Adipocyte (in vitro differentiated cells): ENCODE results near the gene SLC39A11.
"Not testable (repeated sequence)": the region's sequence is repeated elsewhere in the genome, so short reads cannot be mapped to it uniquely, and the experiment has no call there.

Experiments used
- DNase-seq: peaks from one replicate; pipeline ENCODE4 v3.0.0-alpha.2; 2015; ENCODE audit warnings: low read depth
- H3K27me3 ChIP-seq: replicated peaks from 2 replicates; pipeline ENCODE4 v1.7.0; 2013; ENCODE audit warnings: mild to moderate bottlenecking, low read length, moderate library complexity; ENCODE audit not compliant: control insufficient read depth, insufficient read depth
- H3K36me3 ChIP-seq: 2 replicates; pipeline ENCODE4 v1.7.0; 2013; ENCODE audit warnings: low read length, mild to moderate bottlenecking, moderate library complexity; ENCODE audit not compliant: control insufficient read depth, insufficient read depth, severe bottlenecking
- H3K4me1 ChIP-seq: 2 replicates; pipeline ENCODE4 v1.7.0; 2013; ENCODE audit warnings: mild to moderate bottlenecking, low read length, moderate library complexity; ENCODE audit not compliant: control insufficient read depth, insufficient read depth
- H3K4me3 ChIP-seq: 2 replicates; pipeline ENCODE4 v1.7.0; 2013; ENCODE audit warnings: mild to moderate bottlenecking, low read length, moderate library complexity
- H3K9ac ChIP-seq: 2 replicates; pipeline ENCODE4 v1.7.0; 2013; ENCODE audit warnings: mild to moderate bottlenecking, low read length, moderate library complexity
- H3K9me3 ChIP-seq: 2 replicates; pipeline ENCODE4 v1.7.0; 2013; ENCODE audit warnings: mild to moderate bottlenecking, low read length, moderate library complexity; ENCODE audit not compliant: control insufficient read depth

SLC39A11 gene

DNA sequence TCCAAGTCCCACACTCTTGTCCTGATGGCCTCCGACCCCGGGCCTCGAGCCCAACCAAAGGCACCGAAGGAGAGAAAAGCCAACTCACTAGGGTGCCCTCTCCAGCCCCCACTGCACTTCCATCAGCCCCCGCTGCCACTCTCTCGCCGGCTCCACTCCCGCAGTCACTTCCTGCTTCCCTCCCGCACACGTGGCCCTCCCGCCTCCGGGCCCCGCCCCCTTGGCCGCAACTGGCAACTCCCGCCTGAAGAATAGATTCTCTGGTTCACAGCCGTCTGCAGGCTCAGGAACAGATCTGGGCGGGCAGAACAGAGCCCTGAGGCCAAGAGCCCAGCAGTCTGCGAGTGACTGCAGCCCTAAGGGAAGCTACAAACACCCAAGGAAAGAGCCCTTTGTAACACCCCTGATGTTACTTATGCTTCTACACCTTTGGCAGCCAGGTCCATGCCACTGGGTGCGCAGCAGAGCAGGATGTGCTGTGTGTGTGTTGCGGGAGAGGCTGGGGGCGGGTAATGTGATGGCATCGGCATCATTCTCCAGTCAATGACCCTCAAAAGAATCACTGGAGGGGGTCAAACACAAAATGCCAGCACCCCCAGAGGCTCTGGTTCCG, at the start of gene SLC39A11:
Gene SLC39A11, minus strand, starts transcription at position 166 of the 613 bp plus-strand sequence. CDS start 3,924 bp downstream, outside the sequence.
- Histone ChIP-seq H3K36me3 (no peaks in the 10 kb centered on the region), H3K4me3 (peak within 1 kb of the TSS; percentile 82), H3K9me3 (no peaks in the 10 kb centered on the region), H3K9ac (peak within 1 kb of the TSS; percentile 78), H3K4me1 (peaks cover 21% of the 10 kb centered on the region), H3K27me3 (no peaks in the 10 kb centered on the region)
- peak; percentile 96 for DNase-seq

GRCh38 chr17:73141411-73141810, 48.9 kb upstream of the SLC39A11 start:
- Histone ChIP-seq H3K9me3 (peaks cover 4% of the 10 kb centered on the region), H3K36me3 (no peaks in the 10 kb centered on the region), H3K27me3 (peaks cover 30% of the 10 kb centered on the region), H3K9ac (no peak overlapping the region), H3K4me1 (no peaks in the 10 kb centered on the region), H3K4me3 (no peak overlapping the region)
- DNase-seq: no peak

DNA sequence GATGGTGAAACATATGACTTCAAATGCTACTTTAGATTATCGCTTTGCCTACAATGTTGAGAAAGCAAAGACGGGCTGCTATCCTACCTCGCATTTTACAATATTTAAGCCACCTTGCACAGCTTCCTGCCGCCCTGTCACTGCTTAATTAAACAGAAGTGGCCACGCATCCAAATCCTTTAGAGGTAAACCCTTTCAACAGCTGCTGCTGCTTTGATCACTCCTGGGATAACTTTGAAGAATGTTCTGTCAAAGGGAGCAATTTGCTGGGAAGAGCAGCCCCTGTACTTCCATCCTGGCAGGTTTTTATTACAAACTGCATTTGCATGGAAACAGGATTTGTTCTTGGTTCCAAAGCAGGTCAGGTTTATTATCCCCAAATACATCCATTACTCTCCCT, 48.1 kb upstream of the SLC39A11 start:
- no peak overlapping the region for H3K4me3 ChIP-seq
- H3K9ac ChIP-seq: no peak overlapping the region
- H3K27me3 ChIP-seq: peaks cover 26% of the 10 kb centered on the region
- H3K4me1 ChIP-seq: no peaks in the 10 kb centered on the region
- H3K36me3 ChIP-seq: no peaks in the 10 kb centered on the region
- DNase-seq: no peak
- peaks cover 4% of the 10 kb centered on the region for H3K9me3 ChIP-seq

- Histone ChIP-seq H3K4me1 (no peaks in the 10 kb centered on the region), H3K4me3 (no peak overlapping the region), H3K9me3 (no peaks in the 10 kb centered on the region), H3K9ac (no peak overlapping the region), H3K36me3 (no peaks in the 10 kb centered on the region), H3K27me3 (peaks cover 23% of the 10 kb centered on the region)
- DNase-seq: no peak
Observed at GRCh38 chr17:73139296-73139695, 46.8 kb upstream of the SLC39A11 start.

DNA sequence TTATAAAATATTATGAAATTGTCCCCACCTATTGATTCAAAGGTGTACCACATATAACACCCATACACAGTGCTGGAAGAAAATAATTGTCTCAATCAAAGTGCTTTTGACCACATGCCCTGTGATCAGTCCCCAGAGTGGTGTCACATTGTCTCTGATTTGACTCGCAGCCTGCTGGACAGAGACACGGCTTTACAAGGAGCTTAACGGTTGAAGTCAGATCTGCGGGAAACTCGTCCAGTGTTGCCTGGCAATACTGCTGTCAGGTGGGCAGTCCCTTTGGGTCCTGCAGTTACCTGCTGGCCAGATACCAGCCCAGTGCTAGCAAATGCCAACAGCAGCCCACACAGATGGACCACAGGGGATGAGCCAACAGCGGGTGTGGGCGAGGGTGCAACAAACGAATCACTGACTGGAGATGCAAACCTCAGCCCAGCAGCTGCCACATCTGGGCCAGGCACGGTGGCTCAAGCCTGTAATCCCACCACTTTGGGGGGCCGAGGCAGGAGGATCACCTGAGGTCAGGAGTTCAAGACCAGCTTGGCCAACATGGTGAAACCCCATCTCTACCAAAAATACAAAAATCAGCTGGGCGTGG, 46.2 kb upstream of the SLC39A11 start:
- Histone ChIP-seq H3K9me3 (no peaks in the 10 kb centered on the region), H3K9ac (no peak overlapping the region), H3K4me3 (no peak overlapping the region), H3K4me1 (no peaks in the 10 kb centered on the region), H3K27me3 (peaks cover 23% of the 10 kb centered on the region), H3K36me3 (no peaks in the 10 kb centered on the region)
- DNase-seq: no peak

DNA sequence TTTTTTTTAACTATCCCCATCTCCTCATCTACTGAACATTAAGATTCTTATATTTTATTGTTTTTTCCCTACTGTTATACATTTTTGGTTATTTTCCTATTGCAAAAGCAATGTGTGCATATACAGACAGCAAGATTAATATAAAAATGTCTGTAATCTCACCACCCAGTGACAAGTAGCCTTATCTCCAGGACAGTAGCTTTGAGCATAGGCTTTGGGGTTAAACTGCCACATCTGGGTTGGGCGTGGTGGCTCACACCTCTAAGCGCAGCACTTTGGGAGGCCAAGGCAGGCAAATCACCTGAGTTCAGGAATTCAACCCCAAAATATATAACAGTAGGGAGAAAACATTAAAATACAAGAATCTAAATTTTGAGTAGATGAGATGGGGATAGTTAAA, 44.9 kb upstream of the SLC39A11 start:
- no peaks in the 10 kb centered on the region for H3K4me1 ChIP-seq
- peaks cover 23% of the 10 kb centered on the region for H3K27me3 ChIP-seq
- no peak overlapping the region for H3K4me3 ChIP-seq
- DNase-seq: no peak
- no peaks in the 10 kb centered on the region for H3K36me3 ChIP-seq
- no peak overlapping the region for H3K9ac ChIP-seq
- H3K9me3 ChIP-seq: no peaks in the 10 kb centered on the region

GRCh38 chr17:73135766-73136165, 43.3 kb upstream of the SLC39A11 start:
- Histone ChIP-seq H3K9me3 (no peaks in the 10 kb centered on the region), H3K9ac (no peak overlapping the region), H3K4me1 (no peaks in the 10 kb centered on the region), H3K36me3 (no peaks in the 10 kb centered on the region), H3K27me3 (peaks cover 22% of the 10 kb centered on the region), H3K4me3 (no peak overlapping the region)
- DNase-seq: no peak

DNA sequence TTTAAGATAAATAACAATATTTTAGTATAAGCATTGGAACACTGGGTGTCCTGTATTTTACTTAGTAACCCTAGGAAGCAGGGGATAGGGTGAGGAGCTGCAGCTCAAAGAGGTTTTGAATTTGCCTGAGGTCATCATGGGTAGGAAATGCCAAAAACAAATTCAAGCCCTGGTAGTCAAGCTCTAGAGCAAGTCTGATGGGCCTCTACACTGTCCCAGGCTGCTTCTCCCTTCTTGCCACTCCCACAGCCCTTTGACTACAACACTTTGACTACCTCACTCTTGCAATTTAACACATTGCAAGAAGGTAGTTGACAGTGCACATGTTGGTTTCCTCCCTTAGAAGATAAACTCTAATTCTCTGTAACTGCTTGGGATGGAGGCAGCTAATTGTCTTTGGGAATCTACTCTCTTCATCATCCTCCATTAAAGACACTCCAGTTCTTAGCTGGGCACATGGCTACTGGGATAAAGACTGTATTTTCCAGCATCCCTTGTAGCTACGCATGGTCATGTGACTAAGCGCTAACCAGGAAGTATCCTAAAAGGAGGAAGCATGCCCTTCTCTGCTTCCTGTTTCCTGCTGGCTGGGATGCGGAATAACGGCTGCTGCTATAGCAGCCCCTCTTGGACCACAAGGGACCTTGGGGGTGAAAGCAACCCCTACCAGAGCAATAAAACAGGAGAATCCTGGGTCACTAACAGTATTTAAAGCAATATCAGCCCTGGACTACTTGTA, 41.6 kb upstream of the SLC39A11 start:
- no peaks in the 10 kb centered on the region for H3K9me3 ChIP-seq
- no peak overlapping the region for H3K4me3 ChIP-seq
- no peaks in the 10 kb centered on the region for H3K36me3 ChIP-seq
- H3K4me1 ChIP-seq: no peaks in the 10 kb centered on the region
- H3K9ac ChIP-seq: no peak overlapping the region
- peaks cover 7% of the 10 kb centered on the region for H3K27me3 ChIP-seq
- DNase-seq: no peak

DNA sequence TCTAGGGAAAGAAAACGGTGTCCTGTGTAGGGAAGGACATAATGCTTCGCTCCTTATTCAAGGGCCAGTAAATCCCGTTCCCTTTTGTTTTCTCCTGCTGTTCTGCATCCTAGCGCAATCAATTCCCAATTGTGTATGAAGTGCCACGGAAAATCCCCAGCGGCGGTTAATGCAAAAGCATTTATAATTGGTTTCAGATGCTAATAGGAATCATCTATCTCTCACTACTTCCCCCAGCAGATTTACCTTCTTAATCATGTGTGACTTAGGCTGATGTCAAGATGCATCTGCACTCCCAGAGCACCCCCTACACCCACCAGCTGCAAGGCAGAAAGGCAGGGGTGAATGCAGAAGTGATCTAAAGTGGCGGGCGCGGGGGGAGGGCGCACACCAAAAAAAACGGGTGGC, 39.6 kb upstream of the SLC39A11 start:
- Histone ChIP-seq H3K27me3 (no peaks in the 10 kb centered on the region), H3K4me1 (no peaks in the 10 kb centered on the region), H3K4me3 (no peak overlapping the region), H3K36me3 (no peaks in the 10 kb centered on the region), H3K9ac (no peak overlapping the region), H3K9me3 (no peaks in the 10 kb centered on the region)
- no peak for DNase-seq

GRCh38 chr17:73131439-73131838, 39.0 kb upstream of the SLC39A11 start:
- not testable (repeated sequence) for H3K36me3 ChIP-seq, H3K4me1 ChIP-seq, H3K27me3 ChIP-seq, H3K4me3 ChIP-seq, H3K9me3 ChIP-seq, H3K9ac ChIP-seq, DNase-seq

DNA sequence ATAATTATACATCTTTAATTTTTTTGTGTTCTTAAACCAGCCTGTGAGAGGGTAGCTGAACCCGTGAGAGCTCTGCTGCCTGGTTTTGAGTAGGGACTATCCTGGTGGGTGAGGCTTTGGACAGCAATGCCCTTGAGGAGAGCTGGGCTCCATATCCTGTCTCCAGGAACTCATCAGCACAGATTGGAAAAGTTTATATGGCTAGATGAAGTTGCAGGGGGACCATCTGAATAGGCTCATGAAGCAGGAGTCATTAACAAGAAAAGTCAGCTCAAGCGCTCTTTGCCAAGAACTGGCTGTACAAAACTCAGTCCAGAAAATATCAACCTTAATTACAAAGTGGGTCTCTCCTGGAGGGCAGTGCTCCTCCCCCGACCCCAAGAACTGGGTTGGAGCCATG, 38.5 kb upstream of the SLC39A11 start:
- no peaks in the 10 kb centered on the region for H3K36me3 ChIP-seq
- H3K9ac ChIP-seq: no peak overlapping the region
- H3K27me3 ChIP-seq: no peaks in the 10 kb centered on the region
- H3K9me3 ChIP-seq: no peaks in the 10 kb centered on the region
- no peak overlapping the region for H3K4me3 ChIP-seq
- H3K4me1 ChIP-seq: no peaks in the 10 kb centered on the region
- DNase-seq: no peak
